OCI-LY7 (cell line): ENCODE results near the gene FGF21.

Source experiments
- CTCF ChIP-seq: fragments of 200-600 bp; sonication (generic); conservative IDR thresholded peaks from 2 replicates; pipeline ENCODE4 v1.5.1; 2014; ENCODE audit warnings: mild to moderate bottlenecking, antibody characterized with exemption, low read length, moderate library complexity, mixed read lengths
- EZH2phosphoT487 ChIP-seq: fragments of 200-600 bp; sonication (generic); IDR thresholded peaks from 2 replicates; pipeline ENCODE4 v1.6.1; 2018; ENCODE audit warnings: low read depth, borderline replicate concordance, mild to moderate bottlenecking, mixed run types, antibody characterized with exemption, low read length, moderate library complexity, mixed read lengths

DNA sequence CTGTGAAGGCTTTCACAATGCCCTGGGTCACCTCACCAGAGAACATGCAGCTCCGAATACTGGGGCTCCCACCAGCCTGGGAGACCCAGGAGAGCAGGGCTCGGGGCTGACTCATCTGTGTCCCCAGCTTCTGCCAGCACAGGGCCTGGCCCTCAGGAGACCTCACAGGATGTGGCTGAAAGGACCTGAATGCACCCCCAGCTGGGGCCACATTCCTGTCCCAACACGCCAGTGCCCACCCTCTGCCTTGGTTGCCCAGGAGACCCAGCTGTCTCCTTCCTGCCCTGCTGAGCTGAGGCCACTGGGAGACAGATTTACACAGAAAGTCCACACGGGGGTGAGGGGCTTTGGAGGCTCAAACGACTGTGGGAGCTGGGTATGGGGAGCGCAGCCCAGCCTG is 43.6 kb downstream of the FGF21 start:
- TF ChIP-seq CTCF: no peak
- TF ChIP-seq EZH2phosphoT487: no peak
